ENCODE results near the gene PPP2R5C. TPM values are rescaled to one million over a fixed set of nuclear protein-coding genes. Genes with fewer than 3 reads are reported as not detected.

Gene PPP2R5C
- total and polyA plus RNA-seq, 9 of the 15 experiments (the other 6 are each of a cell fraction or from before 2014, with no cell fraction given) = 284 to 617 (median 395) TPM

DNA sequence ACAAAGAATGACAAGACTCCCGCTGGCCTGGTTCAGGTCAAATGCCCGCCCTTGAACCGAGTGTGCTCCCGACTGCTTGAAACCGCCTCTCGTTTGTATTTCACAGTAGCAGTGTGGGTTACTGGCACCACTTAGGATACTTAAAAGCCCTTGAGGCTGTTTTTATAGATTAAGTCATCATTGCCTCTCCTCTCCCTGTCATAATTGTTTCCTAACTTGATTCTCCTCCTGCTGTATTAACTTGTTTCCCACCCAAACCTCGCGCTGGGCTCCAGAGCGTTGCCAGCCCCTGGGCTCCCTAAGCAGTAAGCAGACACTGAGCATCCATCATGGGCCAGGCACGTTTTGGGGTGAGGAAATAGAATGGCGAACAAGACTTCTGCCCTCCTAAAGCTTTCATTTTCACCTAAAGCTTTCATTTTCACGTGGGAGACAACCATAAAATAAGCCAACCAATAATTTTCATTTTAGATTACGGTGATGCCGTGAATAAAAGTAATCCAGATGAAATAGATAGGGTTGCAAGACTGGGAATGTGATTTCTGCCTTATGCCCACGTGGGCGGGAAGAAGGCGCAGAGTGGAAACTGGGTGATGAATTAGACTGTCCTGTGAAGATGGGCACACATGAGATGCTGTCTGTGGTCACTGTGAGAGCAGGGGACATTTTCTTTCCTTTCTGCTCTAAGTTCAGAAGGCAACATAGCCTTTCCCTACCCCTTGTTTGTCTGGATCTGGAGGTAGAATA lies 97.5 kb downstream of the PPP2R5C start:
- H3K9ac ChIP-seq (ENCODE audit: insufficient read depth in 1 of 2, low read depth in 2 of 2, low read length in 2 of 2) = no peak overlapping the region
- DNase-seq (ENCODE audit: extremely low read depth in 1 of 4, low spot score in 3 of 4) (no peak), FAIRE-seq (no peak), ATAC-seq (no peak)
- no peak overlapping the region for H2AFZ ChIP-seq (ENCODE audit: low read depth, low read length)
- no peaks in the 10 kb centered on the region for H4K20me1 ChIP-seq (replicated peaks; ENCODE audit: control insufficient read depth, insufficient read depth, low read length)
- CTCF ChIA-PET (ENCODE audit: low intra/inter-chr PET ratio) = no interaction called here
- H3K9me3 ChIP-seq (replicated peaks; ENCODE audit: control insufficient read depth, insufficient read depth, low read depth, low read length) = no peaks in the 10 kb centered on the region
- TF ChIP-seq, protein P1, sequence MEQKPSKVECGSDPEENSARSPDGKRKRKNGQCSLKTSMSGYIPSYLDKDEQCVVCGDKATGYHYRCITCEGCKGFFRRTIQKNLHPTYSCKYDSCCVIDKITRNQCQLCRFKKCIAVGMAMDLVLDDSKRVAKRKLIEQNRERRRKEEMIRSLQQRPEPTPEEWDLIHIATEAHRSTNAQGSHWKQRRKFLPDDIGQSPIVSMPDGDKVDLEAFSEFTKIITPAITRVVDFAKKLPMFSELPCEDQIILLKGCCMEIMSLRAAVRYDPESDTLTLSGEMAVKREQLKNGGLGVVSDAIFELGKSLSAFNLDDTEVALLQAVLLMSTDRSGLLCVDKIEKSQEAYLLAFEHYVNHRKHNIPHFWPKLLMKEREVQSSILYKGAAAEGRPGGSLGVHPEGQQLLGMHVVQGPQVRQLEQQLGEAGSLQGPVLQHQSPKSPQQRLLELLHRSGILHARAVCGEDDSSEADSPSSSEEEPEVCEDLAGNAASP (IDR thresholded peaks at IDR 0.05) = no peak
- TF ChIP-seq STAT5B (CRISPR knock-in tag; IDR thresholded peaks at IDR 0.05) (no peak), RBM25 (IDR thresholded peaks at IDR 0.05; ENCODE audit: low read depth, low read length, severe bottlenecking) (no peak)
- 88% methylated on average over 15 of the region's 17 CpGs for WGBS (ENCODE audit: insufficient coverage, low coverage, missing lambda C conversion rate)
- H3K36me3 ChIP-seq (ENCODE audit: control insufficient read depth, insufficient read depth, low read length) = peaks cover 75% of the 10 kb centered on the region
- in situ Hi-C loops (cut with MboI) = no loop called here
- BruUV-seq (replicated peaks) = TSS peak; percentile 10
- POLR2A ChIA-PET = interaction anchor here (0.6 kb wide), 1 partner anchor 116 kb away, joined by 3 read pairs; no protein-coding TSS in a partner anchor
- H3K27me3 ChIP-seq (ENCODE audit: control insufficient read depth in 2 of 2, insufficient read depth in 2 of 2, low read length in 2 of 2) = no peaks in the 10 kb centered on the region
- H3K9me1 ChIP-seq (ENCODE audit: control insufficient read depth, insufficient read depth, low read length) = no peaks in the 10 kb centered on the region
- H3K4me1 ChIP-seq (replicated peaks in 1 of 2; ENCODE audit: control insufficient read depth in 2 of 2, insufficient read depth in 2 of 2, low read length in 2 of 2) = peaks cover 0 to 3% of the 10 kb centered on the region in 2 experiments; a peak in 2 of 5 replicates
- intact Hi-C loops (cut with micrococcal nuclease) = no loop called here
- no peak overlapping the region for H3K4me2 ChIP-seq (ENCODE audit: insufficient read depth, low read length)
- H3K27ac ChIP-seq (ENCODE audit: extremely low read depth, low read depth, low read length) = no peak overlapping the region
- no peak overlapping the region for H3K4me3 ChIP-seq
- peaks cover 56% of the 10 kb centered on the region for H3K79me2 ChIP-seq (ENCODE audit: control insufficient read depth, insufficient read depth, low read length)

DNA sequence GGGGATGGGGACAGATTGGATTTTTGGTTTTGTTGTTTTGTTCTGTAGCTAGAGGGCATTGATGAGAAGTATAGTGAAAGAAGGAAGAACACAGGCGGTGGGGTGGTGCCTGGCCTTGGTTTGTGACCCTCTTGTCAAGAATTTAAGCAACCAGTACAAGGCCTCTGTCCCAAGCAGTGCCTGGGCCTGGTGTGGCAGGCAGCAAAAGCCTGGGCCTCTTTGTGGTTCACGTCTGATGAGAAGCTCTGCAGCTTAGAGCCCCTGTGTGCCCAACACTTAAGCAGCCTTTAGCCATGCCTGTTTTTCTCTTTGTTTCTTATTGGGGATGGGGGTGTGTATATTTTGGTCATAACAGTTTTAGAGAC lies 98.0 kb downstream of the PPP2R5C start:
- FAIRE-seq (no peak), ATAC-seq (no peak), DNase-seq (ENCODE audit: extremely low read depth in 1 of 4, low spot score in 3 of 4) (no peak)
- Histone ChIP-seq H3K9ac (ENCODE audit: insufficient read depth in 1 of 2, low read depth in 2 of 2, low read length in 2 of 2) (no peak overlapping the region), H3K79me2 (ENCODE audit: control insufficient read depth, insufficient read depth, low read length) (peaks cover 52% of the 10 kb centered on the region), H3K4me1 (replicated peaks in 1 of 2; ENCODE audit: control insufficient read depth in 2 of 2, insufficient read depth in 2 of 2, low read length in 2 of 2) (no peaks in the 10 kb centered on the region; a peak in 1 of 5 replicates), H3K9me1 (ENCODE audit: control insufficient read depth, insufficient read depth, low read length) (no peaks in the 10 kb centered on the region), H3K27ac (ENCODE audit: extremely low read depth, low read depth, low read length) (no peak overlapping the region), H3K27me3 (ENCODE audit: control insufficient read depth in 2 of 2, insufficient read depth in 2 of 2, low read length in 2 of 2) (no peaks in the 10 kb centered on the region), H3K9me3 (replicated peaks; ENCODE audit: control insufficient read depth, insufficient read depth, low read depth, low read length) (no peaks in the 10 kb centered on the region), H3K4me3 (no peak overlapping the region), H3K36me3 (ENCODE audit: control insufficient read depth, insufficient read depth, low read length) (peaks cover 75% of the 10 kb centered on the region), H4K20me1 (replicated peaks; ENCODE audit: control insufficient read depth, insufficient read depth, low read length) (no peaks in the 10 kb centered on the region), H2AFZ (ENCODE audit: low read depth, low read length) (no peak overlapping the region), H3K4me2 (ENCODE audit: insufficient read depth, low read length) (no peak overlapping the region)
- BruUV-seq (replicated peaks) = no TSS peak
- ChIA-PET POLR2A (interaction anchor here (0.6 kb wide), 1 partner anchor 116 kb away, joined by 3 read pairs; no protein-coding TSS in a partner anchor), CTCF (ENCODE audit: low intra/inter-chr PET ratio) (no interaction called here)
- intact Hi-C loops (cut with micrococcal nuclease) (no loop called here), in situ Hi-C loops (cut with MboI) (no loop called here)
- 83% methylated on average over 1 of the region's 2 CpGs for WGBS (ENCODE audit: insufficient coverage, low coverage, missing lambda C conversion rate)
- TF ChIP-seq YBX1 (IDR thresholded peaks at IDR 0.05) (no peak), SUPT5H (IDR thresholded peaks at IDR 0.05) (no peak), ZNF311 (CRISPR knock-in tag; IDR thresholded peaks at IDR 0.05) (no peak), TCF7L2 (IDR thresholded peaks at IDR 0.05; ENCODE audit: low read depth, low read length) (no peak), PTTG1 (tag; IDR thresholded peaks at IDR 0.05; ENCODE audit: low read depth) (no peak), SP1 (CRISPR knock-in tag; IDR thresholded peaks at IDR 0.05) (no peak), TBL1XR1 (IDR thresholded peaks at IDR 0.05; ENCODE audit: low read length in 2 of 2) (no peak)
- TF ChIP-seq, protein P2, sequence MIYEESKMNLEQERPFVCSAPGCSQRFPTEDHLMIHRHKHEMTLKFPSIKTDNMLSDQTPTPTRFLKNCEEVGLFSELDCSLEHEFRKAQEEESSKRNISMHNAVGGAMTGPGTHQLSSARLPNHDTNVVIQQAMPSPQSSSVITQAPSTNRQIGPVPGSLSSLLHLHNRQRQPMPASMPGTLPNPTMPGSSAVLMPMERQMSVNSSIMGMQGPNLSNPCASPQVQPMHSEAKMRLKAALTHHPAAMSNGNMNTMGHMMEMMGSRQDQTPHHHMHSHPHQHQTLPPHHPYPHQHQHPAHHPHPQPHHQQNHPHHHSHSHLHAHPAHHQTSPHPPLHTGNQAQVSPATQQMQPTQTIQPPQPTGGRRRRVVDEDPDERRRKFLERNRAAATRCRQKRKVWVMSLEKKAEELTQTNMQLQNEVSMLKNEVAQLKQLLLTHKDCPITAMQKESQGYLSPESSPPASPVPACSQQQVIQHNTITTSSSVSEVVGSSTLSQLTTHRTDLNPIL (CRISPR knock-in tag; IDR thresholded peaks at IDR 0.05) = no peak
- TF ChIP-seq, protein P3, sequence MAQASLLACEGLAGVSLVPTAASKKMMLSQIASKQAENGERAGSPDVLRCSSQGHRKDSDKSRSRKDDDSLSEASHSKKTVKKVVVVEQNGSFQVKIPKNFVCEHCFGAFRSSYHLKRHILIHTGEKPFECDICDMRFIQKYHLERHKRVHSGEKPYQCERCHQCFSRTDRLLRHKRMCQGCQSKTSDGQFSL (CRISPR knock-in tag; IDR thresholded peaks at IDR 0.05) = no peak
- TF ChIP-seq, protein P3 (tag; IDR thresholded peaks at IDR 0.05) = no peak
